Left lung (tissue), 10 donors: ENCODE measurements around the gene HIVEP2. TPM values are rescaled to one million over a fixed set of nuclear protein-coding genes. Genes with fewer than 3 reads are reported as not detected.

Experiments
- ATAC-seq: fragments of 200-7000 bp; cut with Tn5 transposase; one replicate; pipeline ENCODE4 v1.9.1; 2020; ENCODE audit warnings: moderate library complexity
- DNase-seq, 4 donors: peaks; one replicate each; pipeline ENCODE4 v3.0.0-alpha.2; 2013 to 2020
- H3K27ac ChIP-seq, 2 donors: fragments of 200-600 bp; sonication (generic) in 1 of 2; one replicate each; pipeline versions ENCODE4 v1.5.0 to v1.8.0; 2020 to 2021
- H3K27me3 ChIP-seq, 2 donors: fragments of 200-600 bp; sonication (generic) in 1 of 2; one replicate each; pipeline versions ENCODE4 v1.5.0 to v1.8.0; 2020 to 2021
- H3K36me3 ChIP-seq, 2 donors: fragments of 200-600 bp; sonication (generic) in 1 of 2; one replicate each; pipeline versions ENCODE4 v1.5.0 to v1.8.0; 2020 to 2021
- H3K4me1 ChIP-seq, 2 donors: fragments of 200-600 bp; one replicate each; pipeline ENCODE4 v1.8.0; 2021
- H3K4me3 ChIP-seq, 2 donors: fragments of 200-600 bp; sonication (generic) in 1 of 2; one replicate each; pipeline versions ENCODE4 v1.5.0 to v1.8.0; 2020 to 2021; ENCODE audit warnings: mild to moderate bottlenecking in 1 of 2
- H3K9me3 ChIP-seq, 2 donors: fragments of 200-600 bp; sonication (generic) in 1 of 2; one replicate each; pipeline versions ENCODE4 v1.5.0 to v1.8.0; 2020 to 2021
- CTCF ChIP-seq, 2 donors: fragments of 200-600 bp; sonication (generic) in 1 of 2; IDR thresholded peaks; one replicate each; pipeline versions ENCODE4 v1.5.0 to v1.8.0; 2021; ENCODE audit warnings: antibody characterized with exemption in 2 of 2
- intact Hi-C, 2 donors: fragments of 100-400 bp; cut with DNase I; formaldehyde crosslinking; loops; one replicate each; pipeline versions ENCODE4 v1.11.2 to v1.14.2; 2022
- polyA plus RNA-seq, 6 donors: library from polyadenylated mRNA; unstranded; fragments of 120-200 nt; gene quantifications; one replicate each; pipeline ENCODE4 v1.2.1, GENCODE V29; 2013; ENCODE audit not compliant: insufficient read length in 6 of 6
- total RNA-seq, 2 donors: library from RNA; stranded (reverse); fragmentation: NEBNext Ultra II Directional; extraction: Animal tissue kit (Norgen Biotek cat#: 25700); gene quantifications; one replicate each; pipeline ENCODE4 v1.2.1, GENCODE V29; 2021
- donor health status: DM: no; HTN: yes; CAD: no.
- donor health status: DM: no; HTN: no; CAD: no.

HIVEP2 gene
- total and polyA plus RNA-seq, 8 donors: 11.5 to 16.6 (median 13.1) TPM

GRCh38 chr6:142942805-142943227, 2.2 kb downstream of the HIVEP2 start:
- intact Hi-C loops: loop anchor here in 1 of 2 donors (10.0 kb wide), 1 partner anchor 118 kb away; no protein-coding TSS in a partner anchor
- peak; percentile 43 to 46 for TF ChIP-seq CTCF (IDR thresholded peaks at IDR 0.05)
- Histone ChIP-seq H3K4me3 (no peak overlapping the region), H3K27me3 (no peaks in the 10 kb centered on the region), H3K9me3 (no peaks in the 10 kb centered on the region), H3K4me1 (peaks cover 11 to 39% of the 10 kb centered on the region in 2 donors), H3K36me3 (no peaks in the 10 kb centered on the region), H3K27ac (peak overlapping the region; percentile 93 to 96)
- DNase-seq (peak in 1 of 4 donors; percentile 48), ATAC-seq (no peak)

- DNase-seq (no peak), ATAC-seq (no peak)
- no peak for TF ChIP-seq CTCF (IDR thresholded peaks at IDR 0.05)
- intact Hi-C loops: loop anchor here in 1 of 2 donors (10.0 kb wide), 1 partner anchor 117 kb away; no protein-coding TSS in a partner anchor
- Histone ChIP-seq H3K4me3 (no peak overlapping the region), H3K27ac (no peak overlapping the region), H3K36me3 (no peaks in the 10 kb centered on the region), H3K9me3 (no peaks in the 10 kb centered on the region), H3K27me3 (no peaks in the 10 kb centered on the region), H3K4me1 (peaks cover 11 to 39% of the 10 kb centered on the region in 2 donors)
Measured at GRCh38 chr6:142942238-142942637, 2.7 kb downstream of the HIVEP2 start.

GRCh38 chr6:142941018-142941417, 4.0 kb downstream of the HIVEP2 start:
- intact Hi-C loops: loop anchor here in 1 of 2 donors (10.0 kb wide), 1 partner anchor 116 kb away; no protein-coding TSS in a partner anchor
- TF ChIP-seq CTCF (IDR thresholded peaks at IDR 0.05): no peak
- no peaks in the 10 kb centered on the region for H3K27me3 ChIP-seq
- no peaks in the 10 kb centered on the region for H3K9me3 ChIP-seq
- no peaks in the 10 kb centered on the region for H3K36me3 ChIP-seq
- DNase-seq: no peak
- H3K27ac ChIP-seq: no peak overlapping the region
- H3K4me1 ChIP-seq: peaks cover 11 to 40% of the 10 kb centered on the region in 2 donors
- no peak for ATAC-seq
- H3K4me3 ChIP-seq: no peak overlapping the region

- DNase-seq (no peak), ATAC-seq (no peak)
- no peaks in the 10 kb centered on the region for H3K27me3 ChIP-seq
- no peak overlapping the region for H3K4me3 ChIP-seq
- no peak overlapping the region for H3K27ac ChIP-seq
- no peaks in the 10 kb centered on the region for H3K9me3 ChIP-seq
- no peak for TF ChIP-seq CTCF (IDR thresholded peaks at IDR 0.05)
- H3K36me3 ChIP-seq: no peaks in the 10 kb centered on the region
- intact Hi-C loops: loop anchor here in 1 of 2 donors (10.0 kb wide), 1 partner anchor 116 kb away; no protein-coding TSS in a partner anchor
- peaks cover 11 to 44% of the 10 kb centered on the region in 2 donors for H3K4me1 ChIP-seq
Measured at GRCh38 chr6:142940487-142940886, 4.5 kb downstream of the HIVEP2 start.

- Histone ChIP-seq H3K27me3 (no peaks in the 10 kb centered on the region), H3K36me3 (no peaks in the 10 kb centered on the region), H3K4me1 (peaks cover 11 to 48% of the 10 kb centered on the region in 2 donors), H3K4me3 (no peak overlapping the region), H3K9me3 (no peaks in the 10 kb centered on the region), H3K27ac (no peak overlapping the region)
- intact Hi-C loops: no loop called here
- DNase-seq: no peak
- ATAC-seq: no peak
- no peak for TF ChIP-seq CTCF (IDR thresholded peaks at IDR 0.05)
Measured at GRCh38 chr6:142938510-142938909, 6.5 kb downstream of the HIVEP2 start.
